Measurements from ENCODE around the gene ADGRF1.
"Not testable (repeated sequence)": the region's sequence is repeated elsewhere in the genome, so short reads cannot be mapped to it uniquely, and the experiment has no call there.

ADGRF1 gene

GRCh38 chr6:47061309-47062300, 19.5 kb upstream of the ADGRF1 start:
- no peak for DNase-seq

GRCh38 chr6:47059216-47059885, 17.2 kb upstream of the ADGRF1 start:
- no peak for DNase-seq

GRCh38 chr6:47057830-47058540, 15.9 kb upstream of the ADGRF1 start:
- DNase-seq = no peak

- DNase-seq = no peak
Measured at GRCh38 chr6:47056832-47057231, 14.7 kb upstream of the ADGRF1 start.

- not testable (repeated sequence) for DNase-seq
Measured at GRCh38 chr6:47054302-47054701, 12.2 kb upstream of the ADGRF1 start.

GRCh38 chr6:47048638-47049037, 6.5 kb upstream of the ADGRF1 start:
- no peak for DNase-seq

GRCh38 chr6:47047479-47048407, 5.6 kb upstream of the ADGRF1 start:
- peak; percentile 32 for DNase-seq

- DNase-seq = no peak
Measured at GRCh38 chr6:47047097-47047478, 5.0 kb upstream of the ADGRF1 start.

- DNase-seq = no peak
Measured at GRCh38 chr6:47044397-47044796, 2.3 kb upstream of the ADGRF1 start.

GRCh38 chr6:47043286-47043685, 1.2 kb upstream of the ADGRF1 start:
- no peak for DNase-seq

GRCh38 chr6:47041741-47042140, 391 bp downstream of the ADGRF1 start:
- no peak for DNase-seq

- no peak for DNase-seq
Measured at GRCh38 chr6:47034926-47035325, 7.2 kb downstream of the ADGRF1 start.

GRCh38 chr6:47034421-47034820, 7.7 kb downstream of the ADGRF1 start:
- no peak for DNase-seq

- DNase-seq = no peak
Measured at GRCh38 chr6:47032974-47033765, 9.0 kb downstream of the ADGRF1 start.

- DNase-seq = no peak
Measured at GRCh38 chr6:47031656-47032055, 10.5 kb downstream of the ADGRF1 start.

GRCh38 chr6:47029865-47030561, 12.1 kb downstream of the ADGRF1 start:
- no peak for DNase-seq

GRCh38 chr6:47028835-47029360, 13.2 kb downstream of the ADGRF1 start:
- DNase-seq = no peak

- no peak for DNase-seq
Measured at GRCh38 chr6:47027315-47027714, 14.8 kb downstream of the ADGRF1 start.

GRCh38 chr6:47026679-47027078, 15.5 kb downstream of the ADGRF1 start:
- no peak for DNase-seq

- no peak for DNase-seq
Measured at GRCh38 chr6:47023573-47023972, 18.6 kb downstream of the ADGRF1 start.

GRCh38 chr6:47022191-47022590, 19.9 kb downstream of the ADGRF1 start:
- no peak for DNase-seq
